Hypothalamus (tissue), 51 donors: Measurements from ENCODE around the gene BTBD9.

ENCODE experiments used
- DNase-seq, 51 donors: peaks; one replicate each; lab custom pipeline; 2025; lab: John Stamatoyannopoulos, UW

Gene BTBD9

DNA sequence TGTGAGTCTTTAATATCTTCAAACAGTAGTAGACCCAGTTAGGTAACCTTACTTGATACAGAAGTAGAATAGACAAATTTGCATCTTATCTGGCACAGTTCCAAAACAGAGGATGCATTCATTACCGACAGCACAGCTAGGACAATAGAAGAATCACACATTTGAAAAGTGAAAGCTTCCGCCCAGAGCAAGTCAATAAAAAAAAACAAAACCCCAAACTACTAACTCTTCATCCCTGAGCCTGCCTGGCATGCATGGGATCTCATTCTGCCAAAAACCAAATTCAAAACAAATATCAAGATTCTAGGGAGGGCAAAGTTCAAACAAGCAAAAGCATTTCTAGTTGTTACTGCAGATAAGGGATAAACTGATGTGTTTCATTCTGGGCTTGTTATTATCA is 235.4 kb downstream of the BTBD9 start:
- DNase-seq = peak in 1 of 51 donors; percentile 17

DNA sequence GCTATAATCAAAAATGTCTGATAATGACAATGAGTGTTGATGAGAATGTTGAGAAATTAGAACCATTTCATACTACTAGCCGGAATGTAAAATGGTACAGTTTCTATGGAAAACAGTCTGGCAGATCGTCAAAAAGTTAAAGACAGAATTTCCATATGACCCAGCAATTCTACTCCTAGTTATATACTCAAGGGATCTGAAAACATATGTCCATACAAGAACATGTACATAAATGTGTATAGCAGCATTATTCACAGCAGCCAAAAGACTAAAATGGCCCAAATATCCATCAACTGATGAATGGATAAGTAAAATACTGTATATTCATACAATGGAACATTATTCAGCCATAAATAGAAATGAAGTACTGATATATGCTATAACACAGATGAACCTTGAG is 236.2 kb downstream of the BTBD9 start:
- DNase-seq = no peak

DNA sequence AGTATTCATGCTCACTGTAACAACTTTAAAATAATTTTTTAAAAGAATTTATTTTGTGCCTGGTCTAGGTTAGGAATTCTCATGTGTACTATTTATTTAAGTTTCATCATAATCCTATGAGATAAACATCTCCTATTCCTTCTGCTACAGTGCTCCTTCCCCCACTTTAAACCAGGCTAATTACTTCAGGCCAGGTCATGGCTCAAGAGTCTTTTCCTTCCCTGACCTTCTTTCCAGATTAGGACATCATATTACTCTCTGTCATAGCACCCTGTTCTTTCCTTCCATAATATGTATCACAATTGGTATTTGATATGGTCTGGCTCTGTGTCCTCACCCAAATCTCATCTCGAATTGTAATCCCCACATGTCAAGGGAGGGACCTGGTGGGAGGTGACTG is 239.0 kb downstream of the BTBD9 start:
- DNase-seq = no peak

- DNase-seq = no peak
Observed at GRCh38 chr6:38400101-38400500, 239.6 kb downstream of the BTBD9 start.

DNA sequence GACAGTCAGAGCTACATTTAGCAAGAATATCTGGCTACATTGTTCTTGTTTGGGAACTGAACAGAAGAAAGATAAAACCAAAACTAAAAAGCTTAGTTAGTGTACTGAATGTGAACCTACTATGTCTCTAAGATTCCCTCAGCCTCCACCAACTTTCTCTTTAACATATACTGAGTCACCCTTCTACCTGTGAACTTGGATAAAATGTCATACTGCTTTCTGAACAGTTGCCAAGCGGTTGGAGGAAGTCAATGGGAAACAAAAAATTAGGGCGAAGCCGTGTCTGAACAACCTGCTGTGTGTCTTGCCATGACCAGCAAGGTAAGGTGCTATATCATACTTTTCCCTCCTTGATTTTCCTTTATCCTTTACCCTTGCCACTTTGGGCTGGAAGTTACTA is 243.5 kb downstream of the BTBD9 start:
- no peak for DNase-seq

DNA sequence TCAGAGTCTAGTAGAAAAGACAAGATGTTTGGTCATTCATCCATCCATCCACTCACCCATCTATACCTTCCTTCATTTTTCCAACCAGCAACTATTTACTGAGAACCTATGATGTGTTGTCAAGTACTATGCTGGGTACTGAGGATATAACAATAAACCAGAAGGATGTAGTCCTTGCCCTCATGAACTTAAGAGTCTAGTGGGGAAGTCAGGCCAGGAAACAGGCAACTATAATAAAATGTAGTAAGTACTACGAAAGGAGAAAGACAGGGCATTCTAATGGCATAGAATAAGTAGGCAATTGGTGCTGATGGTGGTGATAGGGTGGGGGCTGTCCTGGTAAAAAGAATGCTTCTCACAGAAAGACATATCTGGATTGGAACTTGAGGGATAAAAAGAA is 245.7 kb downstream of the BTBD9 start:
- no peak for DNase-seq

DNA sequence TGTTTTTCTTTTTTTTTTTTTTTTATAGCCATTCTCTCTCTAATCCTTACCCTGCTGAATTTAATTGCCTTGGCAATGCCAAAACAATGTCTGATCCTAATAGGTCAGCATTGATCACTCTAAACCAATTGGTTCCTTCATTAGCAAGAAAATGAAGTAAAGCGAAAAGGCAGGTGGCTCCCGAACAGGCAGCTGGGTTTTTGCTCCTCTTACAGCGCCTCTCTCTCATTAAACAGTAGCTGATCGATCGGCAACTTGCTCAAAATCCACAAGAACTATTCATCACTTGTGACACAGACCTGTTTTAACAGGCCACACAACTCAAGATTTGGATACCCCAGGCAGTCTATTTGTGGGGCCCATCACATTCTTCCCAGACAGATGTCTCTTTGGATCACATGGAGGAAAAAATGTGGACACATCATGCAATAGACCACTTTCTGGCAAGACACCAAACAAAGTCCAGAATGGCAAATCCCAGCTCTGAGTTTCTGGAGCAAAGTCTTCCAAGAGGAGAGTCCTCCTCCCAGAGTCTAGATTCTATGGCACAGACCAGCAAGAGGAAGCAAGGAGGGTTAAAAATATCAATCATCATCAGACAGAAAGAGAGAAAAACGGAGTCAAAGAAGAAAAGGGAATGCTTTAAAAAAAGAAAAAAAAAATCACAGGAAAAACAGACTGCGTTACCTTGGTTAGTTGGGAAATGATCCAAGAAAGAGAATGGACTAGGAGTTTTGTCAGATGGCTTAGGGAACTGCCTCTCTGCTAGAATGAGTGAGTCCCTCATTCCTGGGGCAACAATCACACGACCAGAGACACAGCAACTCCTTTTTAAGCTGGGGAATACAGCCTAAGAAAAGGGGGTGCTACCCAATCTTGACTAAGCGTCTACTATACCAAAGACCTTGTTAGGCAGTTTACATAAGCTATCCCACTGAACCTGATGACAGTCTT is 247.8 kb downstream of the BTBD9 start:
- no peak for DNase-seq

GRCh38 chr6:38391206-38391605 is 248.5 kb downstream of the BTBD9 start:
- no peak for DNase-seq

- DNase-seq = no peak
Observed at GRCh38 chr6:38389875-38390274, 249.9 kb downstream of the BTBD9 start.

GRCh38 chr6:38387971-38388370 is 251.8 kb downstream of the BTBD9 start:
- no peak for DNase-seq

- no peak for DNase-seq
Observed at GRCh38 chr6:38387461-38387860, 252.3 kb downstream of the BTBD9 start.

GRCh38 chr6:38378801-38379200 is 260.9 kb downstream of the BTBD9 start:
- no peak for DNase-seq

GRCh38 chr6:38375937-38376336 is 263.8 kb downstream of the BTBD9 start:
- DNase-seq = no peak

DNA sequence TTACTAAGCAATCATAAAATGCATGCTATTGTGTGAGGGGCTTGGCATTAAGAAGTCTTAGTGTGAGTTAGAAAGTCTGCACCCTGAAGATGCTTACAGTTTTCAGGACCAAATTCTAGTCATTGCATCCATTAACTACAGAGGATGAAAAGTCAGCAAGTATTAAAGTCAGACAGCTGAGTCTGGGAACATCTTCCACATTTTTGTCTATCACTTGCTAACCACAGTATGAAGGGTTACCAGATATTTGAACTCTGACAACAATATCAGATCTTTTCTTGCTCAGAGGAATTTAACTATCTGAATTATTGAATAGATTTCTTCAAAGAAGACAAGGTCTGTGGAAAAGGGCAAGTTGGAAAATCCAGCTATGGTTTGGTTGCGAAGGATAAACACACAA is 264.4 kb downstream of the BTBD9 start:
- no peak for DNase-seq

GRCh38 chr6:38371881-38372280 is 267.8 kb downstream of the BTBD9 start:
- no peak for DNase-seq

GRCh38 chr6:38370653-38371601 is 268.8 kb downstream of the BTBD9 start:
- no peak for DNase-seq

DNA sequence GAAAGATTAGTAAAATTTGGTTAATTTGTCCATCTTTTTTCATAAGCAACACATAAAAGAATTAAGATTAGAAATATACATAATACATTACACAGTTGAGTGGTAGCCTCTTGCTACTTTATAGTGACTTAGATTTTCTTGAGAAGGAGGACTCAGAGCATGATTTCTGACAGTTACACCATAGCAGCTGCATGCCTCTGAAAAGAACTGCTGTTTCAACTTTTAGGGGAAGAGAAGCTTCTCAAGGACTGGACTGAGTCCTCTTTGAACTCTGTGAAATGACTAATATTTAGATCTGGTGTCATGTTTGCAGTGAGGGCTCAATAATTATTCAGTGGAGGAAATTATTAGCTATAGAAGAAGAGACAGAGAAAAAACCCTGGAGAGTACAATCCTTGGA is 272.5 kb downstream of the BTBD9 start:
- no peak for DNase-seq

DNA sequence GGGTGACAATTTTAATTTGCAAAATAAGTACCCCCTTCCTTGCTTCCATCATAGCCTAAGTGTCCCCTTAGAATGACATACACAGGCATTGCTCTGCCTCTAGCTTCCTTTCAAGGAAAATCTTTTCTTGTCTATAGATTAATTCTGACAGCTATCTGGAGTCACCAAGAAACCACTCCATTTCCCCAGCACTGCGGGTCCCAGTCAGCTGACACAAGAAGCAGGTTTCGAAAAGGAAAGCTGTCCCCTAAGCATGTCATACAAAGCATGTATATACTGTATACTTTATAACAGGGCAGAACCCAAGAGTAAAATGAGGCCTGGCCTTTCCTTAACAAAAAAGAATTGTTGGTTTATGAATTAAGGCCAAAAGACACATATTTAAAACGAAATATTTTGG is 273.5 kb downstream of the BTBD9 start:
- DNase-seq = no peak

DNA sequence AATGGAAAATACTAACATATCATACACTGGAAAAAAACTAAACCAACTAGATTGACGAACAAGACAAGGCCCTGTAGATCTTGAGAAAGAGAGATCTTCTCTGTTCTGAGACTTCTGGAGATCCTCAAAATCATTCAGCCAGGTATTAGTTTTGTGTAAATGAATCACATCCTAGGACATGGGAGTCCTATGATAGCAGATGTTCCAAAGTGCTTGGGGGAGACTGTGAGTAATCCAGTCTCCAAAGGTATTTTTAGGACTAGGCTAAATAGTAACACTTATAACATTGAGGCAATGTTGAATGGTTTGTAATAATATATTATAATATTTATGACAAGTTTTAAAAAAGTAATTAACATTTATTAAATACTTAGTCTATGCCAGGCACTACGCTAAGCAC is 275.0 kb downstream of the BTBD9 start:
- DNase-seq = no peak

GRCh38 chr6:38364127-38364526 is 275.6 kb downstream of the BTBD9 start:
- no peak for DNase-seq

- no peak for DNase-seq
Observed at GRCh38 chr6:38355519-38355918, 284.2 kb downstream of the BTBD9 start.

DNA sequence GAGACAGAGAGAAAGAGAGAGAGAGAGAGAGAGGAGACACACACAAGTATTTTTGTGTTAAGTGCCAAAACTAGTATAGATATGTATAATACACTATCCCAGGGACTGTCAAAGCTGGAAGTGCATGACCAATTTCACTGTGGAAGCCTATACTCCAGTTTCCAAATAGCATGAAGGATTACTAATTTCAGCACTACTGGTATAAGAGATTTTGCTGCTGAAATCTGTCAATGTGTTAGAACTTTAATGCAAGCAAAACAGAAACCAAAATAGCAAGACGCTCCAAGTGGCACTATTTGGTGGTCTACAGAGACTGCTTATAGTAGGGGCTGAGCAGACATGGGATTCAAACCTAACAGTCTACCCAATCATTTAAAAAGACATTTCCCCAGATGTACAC is 284.8 kb downstream of the BTBD9 start:
- no peak for DNase-seq
